Left ventricle myocardium superior (tissue), 1 donor: Measurements from ENCODE around the gene CHRNA4. TPM values are rescaled to one million over a fixed set of nuclear protein-coding genes. Genes with fewer than 3 reads are reported as not detected.

Experiments used
- total RNA-seq: library from RNA; stranded (reverse); fragmentation: NEBNext Ultra II Directional; extraction: Animal tissue kit (Norgen Biotek cat#: 25700); gene quantifications from one replicate; pipeline ENCODE4 v1.2.1, GENCODE V29; 2021
- donor health status: DM: no; HTN: yes; CAD: no; lungs with severe emphysema.

CHRNA4 gene
- total RNA-seq, 1 donor from 2014 or later: 1.8 TPM

Other genes starting within 250 kb of the CHRNA4 start
- 24.3 TPM for gene YTHDF1, start 145.2 kb downstream of the CHRNA4 start, total RNA-seq
- not detected for gene BIRC7, start 125.4 kb downstream of the CHRNA4 start, total RNA-seq
- gene NKAIN4, start 106.9 kb downstream of the CHRNA4 start, total RNA-seq: not detected
- 30.9 TPM for gene ARFGAP1, start 88.5 kb downstream of the CHRNA4 start, total RNA-seq
- not detected for gene COL20A1, start 68.2 kb downstream of the CHRNA4 start, total RNA-seq
- 0.52 TPM for gene KCNQ2, start 111.3 kb upstream of the CHRNA4 start, total RNA-seq
- gene EEF1A2, start 137.7 kb upstream of the CHRNA4 start, total RNA-seq: 1,346 TPM
- gene PPDPF, start 159.4 kb upstream of the CHRNA4 start, total RNA-seq: 307 TPM
- not detected for gene PTK6, start 176.0 kb upstream of the CHRNA4 start, total RNA-seq
- gene SRMS, start 186.4 kb upstream of the CHRNA4 start, total RNA-seq: not detected
- gene FNDC11, start 192.8 kb upstream of the CHRNA4 start, total RNA-seq: 0.15 TPM
- gene HELZ2, start 212.9 kb upstream of the CHRNA4 start, total RNA-seq: 13.2 TPM